ENCODE results near the gene DECR2.
"Not testable (repeated sequence)": the region's sequence is repeated elsewhere in the genome, so short reads cannot be mapped to it uniquely, and the experiment has no call there.

The DECR2 gene

GRCh38 chr16:379961-380761, 21.5 kb upstream of the DECR2 start:
- DNase-seq = no peak

DNA sequence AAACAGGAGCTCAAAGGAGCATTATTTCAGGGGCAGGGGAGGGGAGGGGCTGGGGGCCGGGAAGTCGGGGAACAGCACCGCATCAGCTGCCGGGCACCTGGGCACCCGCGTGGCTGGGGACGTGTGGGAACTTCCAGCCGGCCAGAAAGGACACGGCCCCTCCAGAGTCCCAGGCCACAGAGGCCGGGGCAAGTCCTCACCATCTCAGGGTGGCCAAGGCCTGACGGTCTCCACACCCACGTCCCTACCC, 21.0 kb upstream of the DECR2 start:
- DNase-seq = no peak

DNA sequence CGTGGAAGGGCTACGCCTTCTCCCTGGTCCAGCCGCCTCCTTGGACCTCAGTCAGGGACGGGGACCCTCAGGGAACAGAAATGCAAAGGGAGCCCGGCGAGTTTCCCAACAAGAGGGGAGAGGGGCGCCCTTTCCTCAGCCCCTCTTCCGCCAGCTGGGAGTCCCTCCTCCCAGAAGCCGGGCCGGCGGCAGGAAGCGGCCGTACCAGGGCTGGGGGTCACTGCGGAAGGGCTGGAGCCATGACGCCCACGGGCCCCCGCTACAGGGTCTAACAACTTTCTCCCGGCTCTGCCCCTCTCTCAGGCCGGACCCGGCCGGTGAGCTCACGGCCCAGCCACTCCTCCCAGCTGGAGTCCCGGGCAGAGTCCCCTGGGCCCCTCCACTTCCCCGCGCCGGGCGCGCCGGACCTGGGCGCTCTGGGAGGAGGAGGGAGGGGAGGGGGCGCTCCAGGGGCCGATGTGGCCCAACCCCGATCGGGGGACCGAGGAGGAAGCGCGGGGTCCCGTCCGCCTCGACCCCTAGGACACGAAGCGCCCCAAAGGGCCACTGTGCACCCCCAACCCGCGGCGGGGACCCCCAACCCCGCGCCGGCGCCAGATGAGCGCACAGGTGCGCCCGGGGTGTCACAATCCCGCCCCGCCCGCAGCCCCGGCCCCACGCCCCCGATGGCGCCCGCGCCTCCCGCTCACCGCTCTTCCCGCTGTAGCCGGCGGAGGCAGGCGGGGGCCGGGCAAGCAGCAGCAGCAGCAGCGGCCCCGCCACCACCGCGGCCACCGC, 20.5 kb upstream of the DECR2 start:
- DNase-seq = no peak

DNA sequence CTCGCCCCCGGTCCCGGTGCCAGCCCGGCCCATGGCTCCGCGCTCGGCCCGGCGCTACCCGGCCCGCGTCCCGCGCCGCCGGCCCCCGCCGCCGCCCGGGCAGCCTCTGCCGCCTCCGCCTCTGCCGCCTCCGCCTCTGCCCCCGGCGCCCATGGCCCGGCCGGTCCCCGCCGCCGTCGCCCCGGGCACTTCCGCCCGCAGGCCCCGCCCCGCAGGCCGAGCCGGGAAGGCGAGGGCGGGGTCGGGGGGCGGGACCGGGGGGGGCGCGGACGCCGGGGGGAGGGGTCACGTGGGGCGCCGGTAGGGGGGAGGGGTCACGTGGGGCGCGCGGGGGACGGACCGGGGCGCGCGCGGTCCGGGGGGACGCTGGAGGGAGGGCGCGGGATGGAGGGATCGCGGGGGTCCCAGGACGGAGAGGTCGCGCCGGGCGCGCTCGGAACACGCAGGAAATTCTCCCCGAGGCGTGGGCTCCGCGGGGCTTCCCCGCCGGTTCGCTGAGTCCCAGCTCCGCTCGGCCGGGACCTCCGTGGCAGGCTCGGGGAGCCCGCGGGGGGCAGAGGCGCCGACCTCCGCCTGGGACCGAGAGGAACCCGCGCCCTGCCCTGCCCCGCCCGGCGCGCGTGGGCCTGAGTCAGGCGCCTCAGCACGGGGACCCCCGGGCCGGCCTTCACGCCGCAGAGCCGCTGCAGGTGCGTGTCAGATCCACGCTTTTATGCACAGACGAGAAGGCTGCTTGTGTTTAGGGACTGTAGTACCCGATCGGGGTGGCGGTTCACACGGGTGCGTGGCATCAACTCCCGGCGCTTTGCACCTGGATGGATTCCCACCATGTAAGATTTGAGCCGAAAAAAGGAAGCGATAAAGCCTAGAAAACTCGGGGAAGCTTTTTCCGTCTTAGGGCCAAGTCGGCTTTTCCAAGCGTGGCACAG, 19.6 kb upstream of the DECR2 start, which contains the start of gene PGAP6:
Gene PGAP6 (minus strand): TSS at position 190 of the 929 bp plus-strand sequence. CDS start 157 bp downstream, at position 33.
- DNase-seq = peak in 3 of 4 experiments; percentile 40 to 69 (median 45)

- DNase-seq = peak in 1 of 4 experiments; percentile 23
These were observed 18.2 kb upstream of the DECR2 start for GRCh38 chr16:383326-384051.

DNA sequence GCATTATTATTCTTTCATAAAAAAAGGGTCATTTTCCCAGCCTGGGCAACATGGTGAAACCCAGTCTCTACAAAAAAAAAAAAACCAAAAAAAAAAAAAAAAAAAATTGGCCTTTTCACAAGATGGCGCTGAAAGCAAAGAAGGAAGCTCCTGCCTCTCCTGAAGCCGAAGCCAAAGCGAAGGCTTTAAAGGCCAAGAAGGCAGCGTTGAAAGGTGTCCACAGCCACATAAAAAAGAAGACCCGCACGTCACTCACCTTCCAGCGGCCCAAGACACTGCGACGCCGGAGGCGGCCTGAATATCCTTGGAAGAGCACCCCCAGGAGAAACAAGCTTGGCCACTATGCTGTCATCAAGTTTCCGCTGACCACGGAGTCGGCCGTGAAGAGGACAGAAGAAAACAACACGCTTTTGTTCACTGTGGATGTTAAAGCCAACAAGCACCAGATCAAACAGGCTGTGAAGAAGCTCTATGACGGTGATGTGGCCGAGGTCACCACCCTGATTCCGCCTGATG, 15.0 kb upstream of the DECR2 start:
- no peak for DNase-seq

- DNase-seq = not testable (repeated sequence)
These were observed 13.7 kb upstream of the DECR2 start for GRCh38 chr16:387761-388666.

- no peak for DNase-seq
These were observed 12.3 kb upstream of the DECR2 start for GRCh38 chr16:389352-389751.

GRCh38 chr16:391885-392335, 9.8 kb upstream of the DECR2 start:
- DNase-seq = peak in 3 of 4 experiments; percentile 43 to 64 (median 45)

- no peak for DNase-seq
These were observed 9.1 kb upstream of the DECR2 start for GRCh38 chr16:392450-393030.

DNA sequence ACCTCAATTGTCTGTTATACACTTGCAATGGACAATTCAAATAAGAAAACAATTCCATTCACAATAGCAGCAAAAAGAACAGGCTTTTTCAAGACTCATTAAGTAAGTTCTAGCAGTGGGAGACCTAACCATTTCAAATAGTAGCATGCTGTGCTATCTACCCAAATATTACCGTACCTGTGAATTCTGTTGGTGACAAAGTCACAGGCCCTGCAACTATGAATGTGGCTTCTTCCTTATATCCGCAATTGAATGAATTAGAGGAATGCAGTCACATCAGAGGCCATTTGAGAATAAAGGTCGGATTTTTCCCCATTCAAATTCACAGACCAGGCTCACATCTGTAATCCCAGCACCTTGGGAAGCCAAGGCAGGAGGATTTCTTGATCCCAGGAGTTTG, 5.5 kb upstream of the DECR2 start:
- no peak for DNase-seq

- DNase-seq = no peak
These were observed 5.1 kb upstream of the DECR2 start for GRCh38 chr16:396605-397004.

- DNase-seq = peak in 1 of 4 experiments; percentile 18
These were observed 4.5 kb upstream of the DECR2 start, which contains the start of gene NME4 for GRCh38 chr16:397135-397661. Gene NME4 (plus strand): TSS chr16:397199. CDS start chr16:397223, 24 bp downstream.

GRCh38 chr16:397736-398332, 3.9 kb upstream of the DECR2 start:
- peak in 1 of 4 experiments; percentile 16 for DNase-seq

GRCh38 chr16:398561-399339, 2.9 kb upstream of the DECR2 start:
- no peak for DNase-seq

GRCh38 chr16:399340-400019, 2.2 kb upstream of the DECR2 start:
- DNase-seq = no peak

GRCh38 chr16:400061-400591, 1.6 kb upstream of the DECR2 start:
- no peak for DNase-seq

DNA sequence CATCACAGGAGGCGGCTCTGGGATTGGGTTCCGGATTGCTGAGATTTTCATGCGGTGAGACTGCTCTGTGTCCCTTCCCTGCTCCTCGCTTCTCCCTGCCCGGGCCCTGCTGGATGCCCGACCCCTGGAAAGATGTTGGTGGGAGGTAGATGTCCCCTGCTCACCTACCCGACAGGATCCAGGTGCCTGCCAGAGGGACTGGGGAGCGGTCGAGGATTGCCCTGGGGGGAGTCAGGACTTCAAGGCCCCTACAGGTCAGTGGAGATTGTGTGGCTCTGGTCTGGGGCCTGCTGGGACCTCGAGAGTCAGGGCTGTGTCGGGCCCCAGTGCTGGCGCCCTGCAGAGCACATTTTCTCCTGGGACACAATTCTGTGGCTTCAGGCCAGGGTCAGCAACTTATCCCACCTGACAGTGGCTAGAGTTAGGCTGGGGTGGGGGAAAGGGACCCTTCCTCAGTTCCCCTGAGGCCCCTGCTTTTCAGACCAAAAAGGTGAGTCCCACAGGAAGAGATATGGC, 3.3 kb downstream of the DECR2 start:
- DNase-seq = no peak

Measured in activated naive CD4-positive, alpha-beta T cell (primary cell).